Measurements from ENCODE around the gene ZNF689. TPM values are rescaled to one million over a fixed set of nuclear protein-coding genes. Genes with fewer than 3 reads are reported as not detected.

The ZNF689 gene
- total and polyA plus RNA-seq, 2 of the 4 experiments (the other 2 are of a cell fraction) = 2.7 to 2.9 TPM

GRCh38 chr16:30600929-30601328 lies 9.3 kb downstream of the ZNF689 start:
- H3K9me1 ChIP-seq (ENCODE audit: insufficient read depth, low read length) = no peaks in the 10 kb centered on the region; the same call in 1 of the 2 replicates
- H4K5ac ChIP-seq (ENCODE audit: low read depth, low read length) = no peak overlapping the region
- ChIA-PET CTCF (no interaction called here), POLR2A (ENCODE audit: unreplicated experiment) (no interaction called here)
- H3K18ac ChIP-seq (ENCODE audit: low read depth, low read length) = no peak overlapping the region
- BruUV-seq (replicated peaks) = no TSS peak
- WGBS, 2 experiments (ENCODE audit: extremely low coverage in 2 of 2, insufficient read length in 1 of 2) = 100% methylated on average over 1 of the region's 2 CpGs; no CpG with 5 or more reads in 1 of the 2 experiments
- ATAC-seq (ENCODE audit: low read depth) = no peak
- no peak overlapping the region for H2BK15ac ChIP-seq (ENCODE audit: low read depth, low read length)
- 0 out of 4 replicates have a peak, but pooled peaks cover 0 to 6% of the 10 kb centered on the region in 2 experiments for H3K79me1 ChIP-seq (ENCODE audit: low read depth in 1 of 2, low read length in 2 of 2)
- no peak overlapping the region for H3K4me3 ChIP-seq (ENCODE audit: insufficient read depth, low read depth, low read length)
- H3K9ac ChIP-seq (ENCODE audit: low read depth, low read length) = no peak overlapping the region
- peaks cover 6% of the 10 kb centered on the region; the same call in 1 of the 2 replicates for H3K4me1 ChIP-seq (ENCODE audit: control insufficient read depth, insufficient read depth, low read length)
- dilution Hi-C loops (cut with HindIII; ENCODE audit: low sequenced_read_pairs, unreplicated experiment) (no loop called here), in situ Hi-C loops (cut with MboI; ENCODE audit: low sequenced_read_pairs) (no loop called here), intact Hi-C loops (cut with micrococcal nuclease) (no loop called here)
- DNase-seq = no peak
- H3K23ac ChIP-seq (ENCODE audit: low read depth, low read length) = no peak overlapping the region
- no peak overlapping the region for H2BK5ac ChIP-seq (ENCODE audit: low read depth, low read length, poor library complexity, severe bottlenecking)
- H3K14ac ChIP-seq (replicated peaks; ENCODE audit: low read depth, low read length) = no peak overlapping the region
- H2AFZ ChIP-seq (replicated peaks; ENCODE audit: low read length, poor library complexity) = no peak overlapping the region
- H3K27ac ChIP-seq (ENCODE audit: insufficient read depth, low read length) = no peak overlapping the region
- H3K9me3 ChIP-seq (ENCODE audit: control insufficient read depth, insufficient read depth, low read length) = no peaks in the 10 kb centered on the region; the same call in 1 of the 2 replicates
- H2AK5ac ChIP-seq (ENCODE audit: low read depth, low read length) = no peak overlapping the region
- TF ChIP-seq NFE2L2 (IDR thresholded peaks at IDR 0.05; ENCODE audit: low read depth, low read length) (no peak), FOS (IDR thresholded peaks at IDR 0.05; ENCODE audit: low read depth, low read length) (no peak), MAFK (IDR thresholded peaks at IDR 0.05; ENCODE audit: low read depth, low read length) (no peak), CHD1 (IDR thresholded peaks at IDR 0.05; ENCODE audit: low read depth, low read length) (no peak), USF2 (IDR thresholded peaks at IDR 0.05; ENCODE audit: low read depth, low read length) (no peak), BHLHE40 (IDR thresholded peaks at IDR 0.05; ENCODE audit: low read depth, low read length) (no peak)
- TF ChIP-seq, protein P1, sequence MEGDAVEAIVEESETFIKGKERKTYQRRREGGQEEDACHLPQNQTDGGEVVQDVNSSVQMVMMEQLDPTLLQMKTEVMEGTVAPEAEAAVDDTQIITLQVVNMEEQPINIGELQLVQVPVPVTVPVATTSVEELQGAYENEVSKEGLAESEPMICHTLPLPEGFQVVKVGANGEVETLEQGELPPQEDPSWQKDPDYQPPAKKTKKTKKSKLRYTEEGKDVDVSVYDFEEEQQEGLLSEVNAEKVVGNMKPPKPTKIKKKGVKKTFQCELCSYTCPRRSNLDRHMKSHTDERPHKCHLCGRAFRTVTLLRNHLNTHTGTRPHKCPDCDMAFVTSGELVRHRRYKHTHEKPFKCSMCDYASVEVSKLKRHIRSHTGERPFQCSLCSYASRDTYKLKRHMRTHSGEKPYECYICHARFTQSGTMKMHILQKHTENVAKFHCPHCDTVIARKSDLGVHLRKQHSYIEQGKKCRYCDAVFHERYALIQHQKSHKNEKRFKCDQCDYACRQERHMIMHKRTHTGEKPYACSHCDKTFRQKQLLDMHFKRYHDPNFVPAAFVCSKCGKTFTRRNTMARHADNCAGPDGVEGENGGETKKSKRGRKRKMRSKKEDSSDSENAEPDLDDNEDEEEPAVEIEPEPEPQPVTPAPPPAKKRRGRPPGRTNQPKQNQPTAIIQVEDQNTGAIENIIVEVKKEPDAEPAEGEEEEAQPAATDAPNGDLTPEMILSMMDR (conservative IDR thresholded peaks at IDR 0.05; ENCODE audit: low read depth, low read length) = no peak
- peaks cover 18% of the 10 kb centered on the region for H3K36me3 ChIP-seq (ENCODE audit: control insufficient read depth, insufficient read depth, low read length)
- no peak overlapping the region for H3K4me2 ChIP-seq (ENCODE audit: low read depth, low read length)
- no peaks in the 10 kb centered on the region for H4K20me1 ChIP-seq (ENCODE audit: insufficient read depth, low read length)
- no peak overlapping the region for H4K91ac ChIP-seq (ENCODE audit: insufficient read depth, low read depth, low read length)
- no peak overlapping the region for H3K4ac ChIP-seq (ENCODE audit: low read depth, low read length)
- no peak overlapping the region for H4K8ac ChIP-seq (ENCODE audit: low read depth in 2 of 2, low read length in 2 of 2)
- no peaks in the 10 kb centered on the region for H3K27me3 ChIP-seq (ENCODE audit: control insufficient read depth, insufficient read depth, low read length)
- H2BK120ac ChIP-seq (ENCODE audit: low read depth, low read length) = no peak overlapping the region
- no peak overlapping the region for H2AK9ac ChIP-seq (replicated peaks; ENCODE audit: low read depth, low read length, poor library complexity)
- no peak overlapping the region for H3K56ac ChIP-seq (ENCODE audit: extremely low read depth, insufficient read depth, low read length)
- no peak overlapping the region for H2BK20ac ChIP-seq (ENCODE audit: low read depth, low read length)

Data from IMR-90 (cell line).